ENCODE results near the gene DPP8.

Gene DPP8

DNA sequence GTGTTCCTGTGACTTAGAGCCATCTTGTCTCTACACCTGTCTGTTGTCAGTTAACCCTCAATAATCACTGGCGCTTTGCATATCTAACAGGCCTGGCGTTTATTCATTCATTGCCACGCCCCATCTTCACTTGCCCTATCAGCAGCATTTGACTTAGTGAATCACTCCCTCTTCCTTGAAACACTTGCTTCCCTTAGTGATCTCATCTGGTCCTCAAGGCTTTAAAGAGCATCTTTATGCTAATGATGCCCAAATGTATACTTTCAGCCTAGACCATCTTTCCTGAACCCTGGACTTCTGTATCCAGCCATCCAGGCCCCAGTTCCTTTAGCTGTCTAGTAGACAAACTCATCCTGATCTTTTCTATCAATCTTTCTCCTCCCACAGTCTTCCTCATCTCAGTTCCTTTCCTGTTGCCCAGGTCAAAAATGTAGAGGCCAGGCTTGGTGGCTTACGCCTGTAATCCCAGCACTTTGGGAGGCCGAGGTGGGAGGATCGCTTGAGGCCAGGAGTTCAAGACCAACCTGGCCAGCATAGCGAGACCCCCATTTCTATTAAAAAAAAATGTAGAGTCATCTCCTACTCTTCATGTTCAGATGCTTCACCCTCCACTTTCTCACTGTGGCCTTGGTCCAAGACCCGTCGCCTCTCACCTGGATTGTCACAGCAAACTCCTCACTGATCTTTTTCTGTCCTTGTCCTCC, 93.4 kb downstream of the DPP8 start:
- no peak for DNase-seq

- DNase-seq: no peak
Measured at GRCh38 chr15:65423150-65423975, 94.1 kb downstream of the DPP8 start.

GRCh38 chr15:65421360-65422215, 95.9 kb downstream of the DPP8 start:
- peak in 2 of 3 experiments; percentile 66 to 68 for DNase-seq

DNA sequence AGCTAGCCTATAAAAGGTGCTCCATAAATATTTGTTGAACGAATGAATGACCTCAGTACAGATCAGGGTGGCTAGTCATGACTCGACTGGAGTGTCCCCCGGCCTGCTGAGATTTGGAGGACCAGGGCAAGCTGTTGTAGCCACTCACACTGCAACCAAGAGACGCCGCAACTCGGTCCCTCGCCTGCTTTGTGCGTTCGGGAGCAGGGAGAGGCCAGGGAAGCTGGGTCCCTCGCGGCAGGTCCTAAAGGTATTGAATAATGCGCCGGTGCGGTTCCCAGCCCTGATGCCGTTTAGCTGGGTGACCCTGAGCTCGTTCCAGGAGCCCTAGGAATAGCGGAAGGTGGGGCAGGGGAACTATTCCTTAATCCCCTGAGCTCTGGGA, 96.5 kb downstream of the DPP8 start:
- peak in 2 of 3 experiments; percentile 63 to 66 for DNase-seq

DNA sequence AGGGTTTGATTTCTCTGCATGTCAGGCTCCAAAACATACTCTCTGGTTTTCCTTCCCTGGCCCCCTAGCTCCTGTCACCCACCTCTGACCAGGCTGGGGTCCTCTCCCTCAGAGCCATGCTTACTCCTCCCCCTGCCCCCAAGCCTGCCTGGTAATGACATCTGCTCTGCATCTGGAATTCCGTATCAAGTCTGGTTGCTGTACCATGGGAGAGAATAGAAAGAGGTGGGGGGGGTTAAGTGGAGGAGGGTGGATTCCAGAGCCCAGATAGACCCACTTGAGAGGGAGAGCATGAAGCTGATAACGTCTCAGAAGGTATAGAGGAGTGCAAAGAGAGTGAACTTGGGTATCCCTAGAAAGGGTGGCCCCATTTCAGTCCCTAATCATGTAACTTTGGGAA, 98.9 kb downstream of the DPP8 start:
- DNase-seq: no peak

DNA sequence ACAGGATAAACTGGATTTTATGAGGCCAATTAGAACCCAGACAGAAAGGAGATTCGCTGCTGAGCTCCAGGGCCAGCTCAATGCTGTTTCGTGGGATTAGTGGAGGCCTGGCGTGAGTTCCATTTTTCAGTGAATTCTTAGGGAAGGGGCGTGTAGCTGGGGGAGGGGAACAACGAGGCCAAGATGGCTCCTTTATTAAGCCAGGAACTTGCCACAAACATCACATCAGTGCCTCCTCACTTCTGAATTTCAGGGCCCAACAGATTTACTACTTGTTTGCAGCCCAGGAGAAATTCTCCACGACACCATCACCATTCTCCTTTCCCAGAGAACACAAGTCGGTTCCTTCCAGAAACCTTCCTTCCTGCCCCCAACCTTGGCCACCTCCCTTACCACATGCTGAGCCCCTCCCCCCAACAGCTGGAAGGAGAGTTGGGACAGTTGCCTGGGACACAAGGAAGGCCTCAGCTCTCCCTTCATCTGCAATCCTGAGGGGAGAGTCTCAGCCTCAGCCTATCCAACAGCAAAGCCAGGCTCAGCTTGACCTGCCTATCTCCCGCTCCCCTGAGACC, 100.6 kb downstream of the DPP8 start:
- no peak for DNase-seq

- peak; percentile 69 to 94 (median 88) for DNase-seq
Measured at GRCh38 chr15:65414841-65415621, 102.5 kb downstream of the DPP8 start.

DNA sequence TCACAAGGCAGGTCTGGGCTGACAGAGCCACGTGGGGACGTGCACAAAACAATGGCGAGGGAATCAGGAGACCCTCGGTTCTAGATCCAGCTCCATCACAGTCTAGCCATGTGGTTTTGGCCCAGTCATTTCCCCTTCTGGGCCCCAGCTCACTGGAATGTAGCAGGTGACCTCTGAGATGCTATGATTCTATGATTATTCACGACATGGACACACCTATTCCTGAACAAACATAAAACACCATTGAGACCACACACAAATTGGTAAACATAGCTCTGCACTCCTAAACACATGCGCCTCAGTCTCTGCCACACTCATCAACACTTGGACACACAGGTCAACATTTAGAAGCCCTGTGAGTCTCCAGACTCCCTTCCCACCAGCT, 103.7 kb downstream of the DPP8 start:
- DNase-seq: no peak

GRCh38 chr15:65413051-65413759, 104.3 kb downstream of the DPP8 start:
- DNase-seq: no peak

DNA sequence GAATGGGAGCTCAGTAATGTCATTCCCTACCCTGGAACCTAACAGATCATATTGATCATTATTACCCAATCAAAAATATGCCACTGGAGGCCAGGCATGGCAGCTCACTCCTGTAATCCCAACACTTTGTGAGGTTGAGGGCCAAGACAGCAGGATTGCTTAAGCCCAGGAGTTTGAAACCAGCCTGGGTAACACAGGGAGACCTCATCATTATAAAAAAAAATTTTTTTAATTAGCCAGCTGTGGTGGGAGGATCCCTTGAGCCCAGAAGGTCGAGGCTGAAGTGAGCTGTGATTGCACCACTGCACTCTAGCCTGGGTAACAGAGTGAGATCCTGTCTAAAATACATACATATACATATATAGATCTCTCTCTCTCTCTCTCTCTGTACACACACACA, 104.9 kb downstream of the DPP8 start:
- DNase-seq: no peak

- DNase-seq: no peak
Measured at GRCh38 chr15:65411465-65412071, 105.9 kb downstream of the DPP8 start.

- no peak for DNase-seq
Measured at GRCh38 chr15:65410972-65411371, 106.5 kb downstream of the DPP8 start.

DNA sequence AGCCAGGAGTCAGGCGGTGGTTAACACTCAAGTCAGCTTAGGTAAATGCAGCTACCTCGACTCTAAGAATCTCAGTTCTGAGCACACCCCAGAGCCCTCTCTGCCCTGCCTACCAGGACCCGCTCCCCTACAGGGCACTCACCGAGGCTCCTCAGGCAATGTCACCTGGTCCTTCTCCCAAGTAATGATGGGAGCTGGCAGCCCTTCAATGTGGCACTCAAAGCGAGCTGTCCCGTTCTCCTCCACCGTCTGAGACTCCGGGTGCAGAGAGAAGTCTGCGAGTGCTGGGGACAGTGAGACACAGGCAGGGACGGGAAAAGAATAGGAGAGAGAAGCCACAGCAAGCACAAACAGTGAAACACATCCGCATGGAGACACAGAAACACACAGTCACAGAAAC, 107.5 kb downstream of the DPP8 start:
- DNase-seq: no peak

- DNase-seq: no peak
Measured at GRCh38 chr15:65409036-65409631, 108.4 kb downstream of the DPP8 start.

DNA sequence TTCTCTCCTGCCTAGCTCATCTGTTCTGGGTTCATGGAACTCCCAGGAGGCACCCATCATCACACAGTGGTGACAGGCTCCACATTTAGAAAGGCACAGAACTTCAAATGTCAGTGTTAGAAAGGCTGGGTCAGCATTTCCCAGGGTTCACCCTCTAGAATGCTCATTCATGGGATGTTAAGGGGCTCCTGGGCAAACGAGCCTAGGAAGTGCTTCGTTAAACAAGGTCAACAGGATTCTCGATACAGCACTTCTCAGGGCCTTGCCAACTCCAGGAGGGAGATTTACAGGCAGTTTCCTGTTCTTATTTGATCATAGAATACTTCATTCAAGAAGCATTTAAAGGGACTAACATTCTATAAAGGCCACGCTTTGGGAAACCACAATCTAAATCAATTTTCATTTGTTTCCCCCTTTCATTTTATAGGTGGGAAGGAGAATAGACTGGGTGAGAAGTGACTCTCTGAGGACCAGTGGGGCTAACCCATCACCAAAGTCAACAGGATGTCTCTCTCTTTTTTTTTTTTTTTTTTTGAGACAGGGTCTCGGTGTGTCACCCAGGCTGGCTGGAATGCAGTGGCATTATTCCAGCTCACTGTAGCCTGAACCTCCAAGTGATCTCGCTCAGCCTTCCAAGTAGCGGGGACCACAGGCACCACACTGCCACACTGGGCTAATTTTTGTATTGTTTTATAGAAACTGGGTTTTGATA, 109.0 kb downstream of the DPP8 start:
- DNase-seq: no peak

DNA sequence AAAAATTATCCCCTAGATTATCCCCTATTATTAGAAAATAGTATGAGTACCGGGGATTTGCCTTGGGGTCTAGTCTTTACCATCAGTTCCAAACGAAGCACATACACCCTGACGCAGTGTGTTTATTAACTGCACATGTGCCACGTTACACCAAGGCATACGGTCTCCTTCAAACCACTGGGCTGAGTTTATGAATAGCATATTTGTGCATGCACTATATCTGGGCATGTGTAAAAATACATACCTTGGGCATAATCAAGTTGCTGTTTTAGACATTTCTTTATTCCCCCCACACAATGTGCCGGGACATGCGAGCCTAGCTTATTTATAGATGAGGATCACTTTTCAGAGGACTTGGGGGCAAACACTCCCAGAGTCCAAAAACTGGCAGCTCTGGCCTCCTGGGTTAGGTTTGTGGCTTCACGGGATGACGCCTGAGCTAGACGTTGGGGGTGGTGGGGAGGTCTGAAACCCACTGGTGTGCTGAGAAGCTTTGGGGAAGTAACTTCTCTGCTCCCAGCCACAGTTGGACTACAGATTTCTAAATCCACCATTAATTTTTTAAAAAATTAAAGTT, 111.0 kb downstream of the DPP8 start:
- DNase-seq: no peak

DNA sequence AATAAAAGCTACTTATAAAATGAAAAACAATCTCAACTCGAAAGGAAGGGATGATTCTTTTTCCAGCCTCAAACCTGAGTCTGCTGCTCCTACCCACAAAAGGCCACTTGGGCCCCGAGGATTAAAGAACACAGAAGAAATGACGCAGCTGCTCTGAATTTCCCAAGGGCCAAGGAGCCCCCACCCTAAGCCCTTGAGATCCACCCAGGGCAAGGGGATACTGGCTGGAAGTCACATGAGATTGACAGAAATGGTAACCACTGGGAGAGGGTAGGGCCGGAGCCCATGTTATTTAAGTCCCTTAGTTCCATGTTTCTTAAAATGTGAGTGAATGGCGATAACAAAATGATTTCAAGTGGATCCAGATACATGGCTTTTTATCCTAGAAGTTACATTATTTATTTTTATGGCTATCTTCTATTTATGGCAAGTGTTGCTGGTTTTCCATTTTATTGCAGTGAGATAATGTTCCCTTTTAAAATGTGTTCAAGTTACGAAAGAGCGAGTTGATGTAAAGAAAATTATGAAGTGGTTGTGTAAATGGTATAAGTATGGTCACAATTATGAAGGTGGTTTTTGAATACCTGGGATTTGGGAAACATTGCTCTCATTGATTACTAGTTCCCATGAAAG, 111.6 kb downstream of the DPP8 start:
- DNase-seq: no peak

DNA sequence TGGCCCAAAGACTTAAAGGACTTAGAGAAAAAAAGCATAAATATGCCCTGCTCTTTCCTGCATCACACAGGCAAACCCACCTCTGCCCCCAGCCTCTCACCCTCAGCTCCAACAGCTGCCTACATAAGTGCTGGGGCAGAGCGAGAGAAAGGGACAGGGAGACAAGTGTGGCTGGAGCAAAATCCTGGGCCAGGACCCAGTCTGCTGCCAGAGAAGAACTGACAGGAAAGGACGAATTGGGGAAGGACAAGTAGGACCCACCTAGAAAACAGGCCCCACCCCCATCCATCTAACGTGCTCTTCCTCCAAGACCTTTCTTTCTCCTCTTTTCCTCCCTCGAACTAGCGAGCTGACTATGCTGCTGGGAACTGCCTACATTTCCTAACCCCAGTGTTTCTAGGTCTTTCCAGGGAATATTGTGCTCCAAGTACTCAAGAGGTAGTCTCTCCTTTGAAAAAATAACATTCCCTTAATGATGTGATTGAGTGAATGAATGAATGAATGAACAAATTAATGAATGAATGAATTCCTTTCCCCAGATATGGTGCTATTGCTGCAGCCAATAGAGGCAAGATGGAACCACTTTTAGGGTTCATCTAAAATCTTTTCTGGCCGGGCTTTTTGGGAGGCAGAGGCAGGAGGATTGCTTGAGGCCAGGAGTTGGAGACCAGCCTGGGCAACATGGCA, 113.2 kb downstream of the DPP8 start:
- no peak for DNase-seq

- DNase-seq: no peak
Measured at GRCh38 chr15:65402961-65403360, 114.5 kb downstream of the DPP8 start.
